Aorta (tissue), 5 donors: ENCODE results near the gene CAMK2A. TPM values are rescaled to one million over a fixed set of nuclear protein-coding genes. Genes with fewer than 3 reads are reported as not detected.

Source experiments
- ATAC-seq: fragments of 200-7000 bp; cut with Tn5 transposase; one replicate; pipeline ENCODE4 v1.9.1; 2022; ENCODE audit warnings: moderate library complexity; ENCODE audit not compliant: low FRiP score
- DNase-seq, 2 donors: peaks; one replicate each; pipeline ENCODE4 v3.0.0-alpha.2; 2020
- H3K27ac ChIP-seq, 2 donors: one replicate each; pipeline ENCODE4 v1.5.1; 2013; ENCODE audit warnings: low read length in 2 of 2, mild to moderate bottlenecking in 2 of 2, moderate library complexity in 2 of 2, control low read depth in 1 of 2, inconsistent platforms in 1 of 2, low read depth in 1 of 2
- H3K27me3 ChIP-seq, 2 donors: one replicate each; pipeline ENCODE4 v1.6.1; 2013; ENCODE audit warnings: control low read depth in 1 of 2, low read length in 1 of 2, mild to moderate bottlenecking in 1 of 2, moderate library complexity in 1 of 2; ENCODE audit not compliant: insufficient read depth in 2 of 2, control insufficient read depth in 1 of 2
- H3K36me3 ChIP-seq, 2 donors: one replicate each; pipeline ENCODE4 v1.6.1; 2013; ENCODE audit warnings: control low read depth in 1 of 2, low read length in 1 of 2, mild to moderate bottlenecking in 1 of 2; ENCODE audit not compliant: insufficient read depth in 2 of 2, control insufficient read depth in 1 of 2
- H3K4me1 ChIP-seq, 2 donors: one replicate each; pipeline ENCODE4 v1.6.1; 2013; ENCODE audit warnings: low read length in 2 of 2, control low read depth in 1 of 2, mild to moderate bottlenecking in 1 of 2, moderate library complexity in 1 of 2; ENCODE audit not compliant: insufficient read depth in 2 of 2, control insufficient read depth in 1 of 2
- H3K4me3 ChIP-seq, 2 donors: one replicate each; pipeline ENCODE4 v1.5.1; 2013; ENCODE audit warnings: low read length in 2 of 2, control low read depth in 1 of 2, mild to moderate bottlenecking in 1 of 2
- H3K9me3 ChIP-seq: one replicate; pipeline ENCODE4 v1.6.1; 2013; ENCODE audit warnings: mild to moderate bottlenecking, low read length; ENCODE audit not compliant: control insufficient read depth
- WGBS, 2 donors: extraction: QIAGEN DNeasy Blood & Tissue Kit; methylation state at CpG; one replicate each; pipeline ENCODE4 v1.1.7; 2013; 5-methylcytosine and 5-hydroxymethylcytosine counted together
- intact Hi-C, 2 donors: fragments of 100-400 bp; cut with DNase I; formaldehyde crosslinking; loops; one replicate each; pipeline versions ENCODE4 v1.14.2 to v1.15.0; 2022
- polyA plus RNA-seq, 2 donors: library from polyadenylated mRNA; stranded (reverse); fragments of 200-250 nt; gene quantifications; one replicate each; pipeline ENCODE4 v1.2.3, GENCODE V29; 2013
- total RNA-seq, 2 donors: library from RNA; stranded (reverse); fragmentation: NEBNext Ultra II Directional; extraction: Animal tissue kit (Norgen Biotek cat#: 25700); gene quantifications; one replicate each; pipeline ENCODE4 v1.2.1, GENCODE V29; 2021
- donor health status: healthy with polysubstance abuse.
- donor health status: Bipolar disorder and iron deficiency.
- donor health status: DM: no; HTN: no; CAD: no.
- donor health status: DM: no; HTN: no; CAD: no.
- donor health status: DM: yes; HTN: yes; CAD: no.

Gene CAMK2A
- total and polyA plus RNA-seq, 4 donors = 0.13 to 0.36 (median 0.15) TPM; not detected in 1

DNA sequence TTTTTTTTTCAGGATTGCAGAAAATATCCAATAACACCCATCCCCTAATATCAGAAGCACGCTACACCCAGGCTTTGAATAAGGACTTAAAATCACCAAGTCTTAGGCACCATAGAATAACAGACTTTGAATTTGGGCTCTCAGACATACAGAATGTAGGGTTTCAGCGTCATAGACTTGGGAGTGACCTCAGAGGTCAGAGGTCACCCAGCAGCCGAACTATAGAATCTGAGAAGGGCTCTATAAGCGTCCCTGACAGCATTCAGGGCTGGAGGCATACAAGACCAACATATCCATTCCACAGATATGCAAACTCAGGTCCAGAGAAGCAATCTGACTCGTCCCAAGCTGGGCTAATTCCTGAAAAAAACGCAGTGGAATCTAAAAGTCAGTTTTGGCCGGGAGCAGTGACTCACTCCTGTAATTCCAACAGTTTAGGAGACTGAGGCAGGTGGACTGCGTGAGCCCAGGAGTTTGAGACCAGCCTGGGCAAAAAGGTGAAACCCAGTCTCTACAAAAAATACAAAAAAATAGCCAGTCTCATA is 65.0 kb downstream of the CAMK2A start:
- H3K9me3 ChIP-seq = no peaks in the 10 kb centered on the region
- 65 to 67% methylated on average over 8 of the region's 8 CpGs for WGBS, 2 donors
- DNase-seq (no peak), ATAC-seq (no peak)
- no peak overlapping the region for H3K27ac ChIP-seq
- no peaks in the 10 kb centered on the region for H3K36me3 ChIP-seq
- no peaks in the 10 kb centered on the region for H3K4me1 ChIP-seq
- no peaks in the 10 kb centered on the region for H3K27me3 ChIP-seq
- H3K4me3 ChIP-seq = no peak overlapping the region
- intact Hi-C loops = no loop called here

- no peaks in the 10 kb centered on the region for H3K27me3 ChIP-seq
- H3K27ac ChIP-seq = no peak overlapping the region
- H3K4me1 ChIP-seq = no peaks in the 10 kb centered on the region
- H3K4me3 ChIP-seq = no peak overlapping the region
- DNase-seq = no peak
- intact Hi-C loops = no loop called here
- WGBS, 2 donors = 88% methylated on average over 7 of the region's 7 CpGs
- no peaks in the 10 kb centered on the region for H3K36me3 ChIP-seq
- ATAC-seq = no peak
- H3K9me3 ChIP-seq = no peaks in the 10 kb centered on the region
Measured at GRCh38 chr5:150223474-150223873, 66.1 kb downstream of the CAMK2A start.

- intact Hi-C loops = no loop called here
Measured at GRCh38 chr5:150222906-150223305, 66.7 kb downstream of the CAMK2A start.

GRCh38 chr5:150221471-150221870 is 68.1 kb downstream of the CAMK2A start:
- H3K9me3 ChIP-seq = no peaks in the 10 kb centered on the region
- ATAC-seq = no peak
- no peaks in the 10 kb centered on the region for H3K27me3 ChIP-seq
- no peak overlapping the region for H3K4me3 ChIP-seq
- intact Hi-C loops = no loop called here
- 84 to 89% methylated on average over 5 of the region's 5 CpGs for WGBS, 2 donors
- no peak for DNase-seq
- no peak overlapping the region for H3K27ac ChIP-seq
- no peaks in the 10 kb centered on the region for H3K36me3 ChIP-seq
- H3K4me1 ChIP-seq = no peaks in the 10 kb centered on the region

More at GRCh38 chr5:150222906-150223305, 66.7 kb downstream of the CAMK2A start:
- Histone ChIP-seq H3K27ac (no peak overlapping the region), H3K9me3 (no peaks in the 10 kb centered on the region), H3K36me3 (no peaks in the 10 kb centered on the region), H3K4me1 (no peaks in the 10 kb centered on the region), H3K27me3 (no peaks in the 10 kb centered on the region), H3K4me3 (no peak overlapping the region)
- no peak for ATAC-seq
- no peak for DNase-seq
- WGBS, 2 donors = 94% methylated on average over 21 of the region's 21 CpGs

GRCh38 chr5:150219861-150220260 is 69.7 kb downstream of the CAMK2A start:
- no peak for ATAC-seq
- no peak overlapping the region for H3K4me3 ChIP-seq
- H3K4me1 ChIP-seq = no peaks in the 10 kb centered on the region
- no peaks in the 10 kb centered on the region for H3K36me3 ChIP-seq
- no peak overlapping the region for H3K27ac ChIP-seq
- no peak for DNase-seq
- 93 to 94% methylated on average over 2 of the region's 2 CpGs for WGBS, 2 donors
- H3K9me3 ChIP-seq = no peaks in the 10 kb centered on the region
- intact Hi-C loops = loop anchor here (2.0 to 5.0 kb wide), 2 partner anchors 38 to 59 kb away; no protein-coding TSS in a partner anchor
- no peaks in the 10 kb centered on the region for H3K27me3 ChIP-seq

- Histone ChIP-seq H3K27me3 (no peaks in the 10 kb centered on the region), H3K36me3 (no peaks in the 10 kb centered on the region), H3K4me3 (no peak overlapping the region), H3K27ac (no peak overlapping the region), H3K9me3 (no peaks in the 10 kb centered on the region), H3K4me1 (no peaks in the 10 kb centered on the region)
- intact Hi-C loops = loop anchor here (2.0 to 5.0 kb wide), 2 partner anchors 37 to 58 kb away; no protein-coding TSS in a partner anchor
- DNase-seq (no peak), ATAC-seq (no peak)
Measured at GRCh38 chr5:150219142-150219541, 70.4 kb downstream of the CAMK2A start.

DNA sequence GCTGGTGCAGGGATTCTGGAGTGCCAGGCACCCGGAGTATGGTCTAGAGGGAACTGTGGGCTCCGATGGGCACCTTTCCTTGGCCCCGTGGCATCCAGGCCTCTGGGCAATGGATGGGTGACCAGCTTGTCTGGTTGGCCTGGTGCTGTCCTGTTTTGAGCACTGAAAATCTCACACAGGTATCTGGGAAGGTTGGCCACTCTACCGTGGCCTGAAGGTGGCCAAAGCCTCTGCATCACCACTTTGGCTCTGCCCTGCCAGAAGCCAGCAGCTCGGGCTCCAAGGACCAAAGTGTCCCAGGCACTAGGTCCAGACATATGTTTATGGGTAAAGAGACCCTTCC is 70.9 kb downstream of the CAMK2A start:
- H3K36me3 ChIP-seq = no peaks in the 10 kb centered on the region
- no peak overlapping the region for H3K27ac ChIP-seq
- H3K4me1 ChIP-seq = no peaks in the 10 kb centered on the region
- ATAC-seq (no peak), DNase-seq (no peak)
- WGBS, 2 donors = 71 to 76% methylated on average over 5 of the region's 5 CpGs
- intact Hi-C loops = loop anchor here (1.0 to 5.0 kb wide), 4 partner anchors 36 to 88 kb away; no protein-coding TSS in a partner anchor
- H3K9me3 ChIP-seq = no peaks in the 10 kb centered on the region
- H3K4me3 ChIP-seq = no peak overlapping the region
- H3K27me3 ChIP-seq = no peaks in the 10 kb centered on the region

GRCh38 chr5:150217873-150218692 is 71.5 kb downstream of the CAMK2A start:
- Histone ChIP-seq H3K4me3 (no peak overlapping the region), H3K36me3 (no peaks in the 10 kb centered on the region), H3K27ac (no peak overlapping the region), H3K9me3 (no peaks in the 10 kb centered on the region), H3K27me3 (no peaks in the 10 kb centered on the region), H3K4me1 (no peaks in the 10 kb centered on the region)
- intact Hi-C loops = loop anchor here (1.0 to 5.0 kb wide), 5 partner anchors 36 to 88 kb away; no protein-coding TSS in a partner anchor
- DNase-seq = peak; percentile 88 to 92
- ATAC-seq = peak; percentile 85
- WGBS, 2 donors = 32 to 35% methylated on average over 10 of the region's 10 CpGs

DNA sequence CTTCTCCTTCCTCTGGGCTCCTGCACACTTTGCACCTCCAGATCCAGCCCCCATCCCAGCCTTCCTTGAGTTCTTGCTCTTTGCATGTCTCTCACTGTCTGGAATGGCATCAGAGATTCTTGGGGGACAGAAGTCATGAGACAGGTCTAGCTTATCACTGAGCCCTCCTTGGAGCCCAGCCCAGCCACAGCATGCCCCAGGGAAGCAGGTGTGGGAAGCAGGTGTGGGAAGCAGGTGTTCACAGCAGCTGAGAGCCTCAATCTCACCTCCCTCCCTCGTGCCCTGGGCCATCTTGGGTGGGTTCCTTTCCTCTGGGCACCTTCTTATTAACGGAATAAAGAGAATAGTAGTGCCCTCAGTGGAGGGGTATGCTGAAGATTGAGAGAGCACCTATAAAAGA is 72.5 kb downstream of the CAMK2A start:
- no peak overlapping the region for H3K4me3 ChIP-seq
- no peaks in the 10 kb centered on the region for H3K9me3 ChIP-seq
- intact Hi-C loops = loop anchor here (2.0 to 5.0 kb wide), 2 partner anchors 35 to 86 kb away; no protein-coding TSS in a partner anchor
- no peaks in the 10 kb centered on the region for H3K36me3 ChIP-seq
- H3K4me1 ChIP-seq = no peaks in the 10 kb centered on the region
- DNase-seq (no peak), ATAC-seq (no peak)
- H3K27ac ChIP-seq = no peak overlapping the region
- WGBS, 2 donors = 80 to 85% methylated on average over 2 of the region's 2 CpGs
- H3K27me3 ChIP-seq = no peaks in the 10 kb centered on the region
